Upper lobe of left lung (tissue), 4 donors: ENCODE measurements around the gene CABCOCO1.

Experiments used
- POLR2A ChIP-seq, 4 donors: fragments of 450-650 bp; IDR thresholded peaks; one replicate each; pipeline ENCODE4 v1.5.1; 2016 to 2017; ENCODE audit warnings: antibody characterized with exemption in 4 of 4, mild to moderate bottlenecking in 2 of 4
- POLR2AphosphoS5 ChIP-seq, 2 donors: sonication (generic); formaldehyde crosslinking; IDR thresholded peaks; one replicate each; pipeline ENCODE4 v1.5.1; 2017; ENCODE audit warnings: antibody characterized with exemption in 2 of 2
- TF ChIP-seq, protein P1 (sequence below), 6 experiments: fragments of 450-650 bp in 4 of 6; fragments of 200-600 bp in 2 of 6; sonication (generic) in 2 of 6; IDR thresholded peaks; one replicate each; pipeline ENCODE4 v1.5.1; 2016 to 2019; ENCODE audit warnings: antibody characterized with exemption in 6 of 6

DNA sequence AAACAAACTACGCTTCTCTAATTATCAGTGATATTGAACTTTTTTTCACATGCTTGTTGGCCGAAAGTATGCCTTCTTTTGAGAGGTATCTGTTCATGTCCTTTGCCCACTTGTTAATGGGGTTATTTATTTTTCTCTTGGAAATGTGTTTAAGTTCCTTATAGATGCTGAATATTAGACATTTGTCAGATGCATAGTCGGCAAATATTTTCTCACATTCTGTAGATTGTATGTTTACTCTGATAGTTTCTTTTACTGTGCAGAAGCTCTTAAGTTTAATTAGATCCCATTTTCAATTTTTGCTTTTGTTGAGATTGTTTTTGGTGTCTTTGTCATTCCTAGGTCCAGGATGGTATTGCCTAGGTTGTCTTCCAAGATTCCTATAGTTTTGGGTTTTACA lies 73.2 kb downstream of the CABCOCO1 start:
- TF ChIP-seq, protein P1, sequence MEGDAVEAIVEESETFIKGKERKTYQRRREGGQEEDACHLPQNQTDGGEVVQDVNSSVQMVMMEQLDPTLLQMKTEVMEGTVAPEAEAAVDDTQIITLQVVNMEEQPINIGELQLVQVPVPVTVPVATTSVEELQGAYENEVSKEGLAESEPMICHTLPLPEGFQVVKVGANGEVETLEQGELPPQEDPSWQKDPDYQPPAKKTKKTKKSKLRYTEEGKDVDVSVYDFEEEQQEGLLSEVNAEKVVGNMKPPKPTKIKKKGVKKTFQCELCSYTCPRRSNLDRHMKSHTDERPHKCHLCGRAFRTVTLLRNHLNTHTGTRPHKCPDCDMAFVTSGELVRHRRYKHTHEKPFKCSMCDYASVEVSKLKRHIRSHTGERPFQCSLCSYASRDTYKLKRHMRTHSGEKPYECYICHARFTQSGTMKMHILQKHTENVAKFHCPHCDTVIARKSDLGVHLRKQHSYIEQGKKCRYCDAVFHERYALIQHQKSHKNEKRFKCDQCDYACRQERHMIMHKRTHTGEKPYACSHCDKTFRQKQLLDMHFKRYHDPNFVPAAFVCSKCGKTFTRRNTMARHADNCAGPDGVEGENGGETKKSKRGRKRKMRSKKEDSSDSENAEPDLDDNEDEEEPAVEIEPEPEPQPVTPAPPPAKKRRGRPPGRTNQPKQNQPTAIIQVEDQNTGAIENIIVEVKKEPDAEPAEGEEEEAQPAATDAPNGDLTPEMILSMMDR (IDR thresholded peaks at IDR 0.05), result no peak
- no peak for TF ChIP-seq POLR2A (IDR thresholded peaks at IDR 0.05)
- TF ChIP-seq POLR2AphosphoS5 (IDR thresholded peaks at IDR 0.05), result no peak
